RWPE2 (cell line): Measurements from ENCODE around the gene ZNF771.
A peak's percentile ranks its signal among the peaks of the same experiment; 100 is the strongest.

Source experiments
- ATAC-seq: fragments of 200-7000 bp; cut with Tn5 transposase; 3 replicates; pipeline ENCODE4 v1.9.1; 2021; ENCODE audit warnings: low read depth
- DNase-seq: peaks from one replicate; pipeline ENCODE4 v3.0.0-alpha.2; 2020; ENCODE audit warnings: low spot score
- H3K27ac ChIP-seq: fragments of 450-650 bp; 2 replicates; pipeline ENCODE4 v1.5.1; 2017; ENCODE audit warnings: mild to moderate bottlenecking; ENCODE audit not compliant: poor library complexity, severe bottlenecking
- H3K27me3 ChIP-seq: fragments of 250-450 bp; sonication (Bioruptor Pico); 2 replicates; pipeline ENCODE4 v1.5.1; 2021; ENCODE audit warnings: mild to moderate bottlenecking, moderate library complexity; ENCODE audit not compliant: insufficient read depth, poor library complexity, severe bottlenecking
- H3K36me3 ChIP-seq: fragments of 250-450 bp; sonication (Bioruptor Pico); 2 replicates; pipeline ENCODE4 v1.5.1; 2020; ENCODE audit warnings: low read depth, mild to moderate bottlenecking, moderate library complexity
- H3K4me1 ChIP-seq: fragments of 250-450 bp; sonication (Bioruptor Pico); 2 replicates; pipeline ENCODE4 v1.5.1; 2021; ENCODE audit warnings: mild to moderate bottlenecking, moderate library complexity; ENCODE audit not compliant: insufficient read depth, poor library complexity, severe bottlenecking
- H3K4me3 ChIP-seq: fragments of 250-450 bp; sonication (Bioruptor Pico); 2 replicates; pipeline ENCODE4 v1.5.1; 2021; ENCODE audit warnings: mild to moderate bottlenecking, moderate library complexity; ENCODE audit not compliant: severe bottlenecking
- H3K9me3 ChIP-seq: fragments of 250-450 bp; sonication (Bioruptor Pico); 2 replicates; pipeline ENCODE4 v1.5.1; 2021; ENCODE audit warnings: mild to moderate bottlenecking, moderate library complexity; ENCODE audit not compliant: severe bottlenecking
- TF ChIP-seq, protein P1 (sequence below): fragments of 450-650 bp; IDR thresholded peaks from one replicate; pipeline ENCODE4 v1.5.1; 2017; ENCODE audit warnings: mild to moderate bottlenecking, moderate library complexity; ENCODE audit not compliant: poor library complexity, severe bottlenecking

Gene ZNF771

GRCh38 chr16:30407102-30407803 is at the start of gene ZNF771:
TSS of gene ZNF771 (plus strand) at chr16:30407606. CDS start at chr16:30408054, 448 bp downstream.
- Histone ChIP-seq H3K27me3 (no peaks in the 10 kb centered on the region), H3K27ac (peak within 1 kb of the TSS; percentile 41), H3K9me3 (no peaks in the 10 kb centered on the region), H3K36me3 (peaks cover 22% of the 10 kb centered on the region), H3K4me3 (peak within 1 kb of the TSS; percentile 62), H3K4me1 (no peaks in the 10 kb centered on the region)
- TF ChIP-seq, protein P1, sequence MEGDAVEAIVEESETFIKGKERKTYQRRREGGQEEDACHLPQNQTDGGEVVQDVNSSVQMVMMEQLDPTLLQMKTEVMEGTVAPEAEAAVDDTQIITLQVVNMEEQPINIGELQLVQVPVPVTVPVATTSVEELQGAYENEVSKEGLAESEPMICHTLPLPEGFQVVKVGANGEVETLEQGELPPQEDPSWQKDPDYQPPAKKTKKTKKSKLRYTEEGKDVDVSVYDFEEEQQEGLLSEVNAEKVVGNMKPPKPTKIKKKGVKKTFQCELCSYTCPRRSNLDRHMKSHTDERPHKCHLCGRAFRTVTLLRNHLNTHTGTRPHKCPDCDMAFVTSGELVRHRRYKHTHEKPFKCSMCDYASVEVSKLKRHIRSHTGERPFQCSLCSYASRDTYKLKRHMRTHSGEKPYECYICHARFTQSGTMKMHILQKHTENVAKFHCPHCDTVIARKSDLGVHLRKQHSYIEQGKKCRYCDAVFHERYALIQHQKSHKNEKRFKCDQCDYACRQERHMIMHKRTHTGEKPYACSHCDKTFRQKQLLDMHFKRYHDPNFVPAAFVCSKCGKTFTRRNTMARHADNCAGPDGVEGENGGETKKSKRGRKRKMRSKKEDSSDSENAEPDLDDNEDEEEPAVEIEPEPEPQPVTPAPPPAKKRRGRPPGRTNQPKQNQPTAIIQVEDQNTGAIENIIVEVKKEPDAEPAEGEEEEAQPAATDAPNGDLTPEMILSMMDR, result no peak
- peak; percentile 84 for ATAC-seq
- peak; percentile 86 for DNase-seq

DNA sequence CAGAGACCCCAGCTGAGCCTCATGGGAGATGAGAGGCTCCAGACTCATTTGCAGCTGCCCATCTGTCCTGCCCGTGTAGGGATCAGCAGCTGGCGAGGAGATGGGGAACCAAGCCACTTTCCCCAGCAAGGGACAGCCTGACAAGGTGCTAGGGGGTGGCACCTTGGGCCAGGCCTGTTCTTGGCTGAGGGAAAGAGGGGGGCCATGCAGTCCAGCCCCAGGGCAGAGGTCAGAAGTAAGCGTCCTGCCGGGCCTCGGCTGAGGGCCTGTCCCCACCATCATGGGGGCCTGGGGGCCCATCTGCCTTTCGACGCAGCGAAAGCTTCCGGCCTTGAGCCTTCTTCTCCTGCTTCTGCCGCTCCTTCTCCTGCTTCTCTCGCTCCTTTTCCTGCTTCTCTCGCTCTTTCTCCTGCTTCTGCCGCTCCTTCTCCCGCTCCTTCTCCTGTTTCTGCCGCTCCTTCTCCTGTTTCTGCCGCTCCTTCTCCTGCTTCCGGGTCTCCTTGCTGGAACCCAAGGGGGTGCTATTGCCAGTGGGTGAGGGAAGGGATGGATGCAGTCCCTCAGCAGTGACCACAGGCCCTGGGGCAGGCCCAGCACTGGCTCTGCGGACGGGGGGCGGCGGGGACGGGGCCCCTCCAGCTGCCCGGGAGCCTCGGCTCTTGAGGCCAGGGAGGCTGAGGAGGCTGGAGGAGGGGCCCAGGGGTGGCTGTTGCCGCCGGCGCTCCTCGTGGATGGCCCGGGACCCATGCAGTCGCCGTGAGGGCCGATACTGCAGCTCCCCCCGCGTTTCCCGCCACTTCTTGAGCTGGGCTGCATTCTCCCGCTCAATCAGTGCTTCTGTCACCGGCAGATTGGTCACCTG is 49.5 kb upstream of the ZNF771 start:
- Histone ChIP-seq H3K27ac (peak overlapping the region; percentile 83), H3K36me3 (peaks cover 30% of the 10 kb centered on the region)

DNA sequence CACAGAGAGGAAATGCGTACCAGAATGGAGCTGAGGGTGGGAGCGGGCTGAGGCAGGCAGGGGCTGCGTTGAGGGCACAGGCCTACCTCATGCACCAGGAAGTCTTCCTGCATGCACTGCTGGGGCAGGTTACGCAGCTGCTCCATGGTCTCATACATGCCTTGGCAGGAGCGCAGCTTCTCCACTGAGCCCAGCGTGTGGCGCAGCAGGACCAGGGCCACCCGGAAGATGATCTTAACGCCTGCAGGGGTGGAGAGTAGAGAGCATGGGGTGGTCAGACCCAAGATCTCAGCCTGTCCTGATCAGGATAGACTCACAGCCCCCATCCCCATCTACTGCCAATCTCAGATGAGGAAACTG is 48.8 kb upstream of the ZNF771 start:
- no peak overlapping the region for H3K27ac ChIP-seq
- TF ChIP-seq, protein P1, result no peak
- DNase-seq (no peak), ATAC-seq (no peak)
- no peaks in the 10 kb centered on the region for H3K27me3 ChIP-seq
- H3K36me3 ChIP-seq, result peaks cover 31% of the 10 kb centered on the region
- no peaks in the 10 kb centered on the region for H3K9me3 ChIP-seq
- no peaks in the 10 kb centered on the region for H3K4me1 ChIP-seq
- no peak overlapping the region for H3K4me3 ChIP-seq

More for the DNA sequence above, 49.5 kb upstream of the ZNF771 start:
- no peaks in the 10 kb centered on the region for H3K27me3 ChIP-seq
- H3K9me3 ChIP-seq, result no peaks in the 10 kb centered on the region
- DNase-seq (no peak), ATAC-seq (no peak)
- TF ChIP-seq, protein P1, result no peak
- no peaks in the 10 kb centered on the region for H3K4me1 ChIP-seq
- H3K4me3 ChIP-seq, result no peak overlapping the region

DNA sequence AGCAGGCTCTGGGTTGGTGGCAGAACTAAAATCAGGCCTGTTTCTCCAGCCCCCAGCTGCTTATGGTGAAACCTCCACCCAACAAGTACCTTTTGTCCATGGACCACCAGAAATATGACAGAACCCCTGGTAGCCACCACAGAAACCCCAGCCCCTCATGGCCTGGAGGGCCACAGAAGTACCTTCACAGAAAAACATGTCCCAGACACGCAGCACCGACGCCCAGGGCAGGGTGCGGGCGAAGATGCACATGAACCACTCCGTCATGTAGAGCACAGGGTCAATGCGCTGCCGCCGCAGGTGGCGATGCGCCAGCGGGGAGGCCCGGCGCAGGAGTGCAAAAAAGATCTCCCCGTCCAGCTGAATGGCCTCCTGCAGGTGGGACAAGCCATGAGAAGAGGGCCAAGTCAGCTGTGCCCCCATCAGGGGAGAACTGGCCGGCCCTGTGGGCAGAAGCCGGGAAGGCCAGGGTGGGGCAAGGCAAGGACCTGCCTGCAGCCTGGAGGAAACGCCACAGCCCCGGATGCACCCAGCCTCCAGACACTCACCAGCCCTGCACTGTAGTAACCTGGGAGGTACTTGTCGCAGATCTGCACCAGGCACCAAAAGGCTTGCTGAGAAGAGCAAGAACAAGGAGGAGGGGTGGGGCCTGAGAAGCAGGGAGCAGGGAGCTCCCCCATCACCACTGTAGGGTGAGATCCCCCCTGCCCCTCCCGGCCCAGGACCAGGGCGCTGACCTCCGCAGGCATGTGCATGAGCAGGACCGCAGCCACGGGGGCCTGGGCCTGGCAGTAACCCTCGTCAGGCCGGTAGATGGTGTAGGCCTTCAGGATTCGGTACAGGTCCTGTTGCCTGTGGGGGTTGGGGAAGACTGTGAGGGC is 48.2 kb upstream of the ZNF771 start:
- ATAC-seq (no peak), DNase-seq (no peak)
- Histone ChIP-seq H3K9me3 (no peaks in the 10 kb centered on the region), H3K4me1 (no peaks in the 10 kb centered on the region), H3K27me3 (no peaks in the 10 kb centered on the region), H3K27ac (no peak overlapping the region), H3K36me3 (peaks cover 33% of the 10 kb centered on the region), H3K4me3 (no peak overlapping the region)
- TF ChIP-seq, protein P1, result no peak
